ENCODE results near the gene NPNT.

NPNT gene

GRCh38 chr4:105990933-105991332 is 95.7 kb downstream of the NPNT start:
- no peak for DNase-seq (ENCODE audit: low read depth)
- TF ChIP-seq MAX (IDR thresholded peaks at IDR 0.05; ENCODE audit: low read depth, low read length) (no peak), CTCF (IDR thresholded peaks at IDR 0.05; ENCODE audit: low read depth, low read length) (no peak), POLR2A (IDR thresholded peaks at IDR 0.05; ENCODE audit: extremely low read depth, insufficient read length) (no peak), MYC (IDR thresholded peaks at IDR 0.05; ENCODE audit: low read depth, low read length) (no peak)
- no peak overlapping the region for H3K4me3 ChIP-seq (ENCODE audit: low read depth, low read length)

DNA sequence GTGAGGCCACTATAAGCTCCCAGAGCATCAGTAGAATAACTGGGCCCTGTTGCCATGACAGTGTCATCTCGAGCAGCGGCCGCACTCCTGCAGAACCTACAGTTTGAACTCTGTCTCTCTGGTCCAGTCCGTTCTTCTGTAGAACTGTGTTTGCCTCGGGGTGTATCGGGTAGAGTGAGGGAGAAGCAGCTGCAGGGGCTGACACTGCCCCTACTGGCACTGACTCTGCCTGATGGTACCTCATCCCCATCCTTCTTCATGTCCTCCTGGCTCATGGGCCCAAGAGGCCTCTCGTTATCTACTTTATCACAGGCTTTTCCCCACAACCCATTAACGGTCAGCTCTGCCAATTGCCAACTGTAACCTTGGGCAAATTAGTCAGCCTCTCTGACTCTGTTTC is 96.5 kb downstream of the NPNT start:
- no peak for TF ChIP-seq CTCF (IDR thresholded peaks at IDR 0.05; ENCODE audit: low read depth, low read length)
- TF ChIP-seq MYC (IDR thresholded peaks at IDR 0.05; ENCODE audit: low read depth, low read length): no peak
- no peak for TF ChIP-seq MAX (IDR thresholded peaks at IDR 0.05; ENCODE audit: low read depth, low read length)
- no peak for TF ChIP-seq POLR2A (IDR thresholded peaks at IDR 0.05; ENCODE audit: extremely low read depth, insufficient read length)
- DNase-seq (ENCODE audit: low read depth): no peak
- no peak overlapping the region for H3K4me3 ChIP-seq (ENCODE audit: low read depth, low read length)

- TF ChIP-seq MYC (IDR thresholded peaks at IDR 0.05; ENCODE audit: low read depth, low read length) (no peak), CTCF (IDR thresholded peaks at IDR 0.05; ENCODE audit: low read depth, low read length) (no peak)
- no peak for DNase-seq (ENCODE audit: low read depth)
- H3K4me3 ChIP-seq (ENCODE audit: low read depth, low read length): no peak overlapping the region
Measured at GRCh38 chr4:105992641-105993305, 97.5 kb downstream of the NPNT start.

- DNase-seq (ENCODE audit: low read depth): no peak
- TF ChIP-seq CTCF (IDR thresholded peaks at IDR 0.05; ENCODE audit: low read depth, low read length): no peak
- no peak for TF ChIP-seq MAX (IDR thresholded peaks at IDR 0.05; ENCODE audit: low read depth, low read length)
- no peak for TF ChIP-seq POLR2A (IDR thresholded peaks at IDR 0.05; ENCODE audit: extremely low read depth, insufficient read length)
- no peak for TF ChIP-seq MYC (IDR thresholded peaks at IDR 0.05; ENCODE audit: low read depth, low read length)
- no peak overlapping the region for H3K4me3 ChIP-seq (ENCODE audit: low read depth, low read length)
Measured at GRCh38 chr4:105994061-105994460, 98.8 kb downstream of the NPNT start.

DNA sequence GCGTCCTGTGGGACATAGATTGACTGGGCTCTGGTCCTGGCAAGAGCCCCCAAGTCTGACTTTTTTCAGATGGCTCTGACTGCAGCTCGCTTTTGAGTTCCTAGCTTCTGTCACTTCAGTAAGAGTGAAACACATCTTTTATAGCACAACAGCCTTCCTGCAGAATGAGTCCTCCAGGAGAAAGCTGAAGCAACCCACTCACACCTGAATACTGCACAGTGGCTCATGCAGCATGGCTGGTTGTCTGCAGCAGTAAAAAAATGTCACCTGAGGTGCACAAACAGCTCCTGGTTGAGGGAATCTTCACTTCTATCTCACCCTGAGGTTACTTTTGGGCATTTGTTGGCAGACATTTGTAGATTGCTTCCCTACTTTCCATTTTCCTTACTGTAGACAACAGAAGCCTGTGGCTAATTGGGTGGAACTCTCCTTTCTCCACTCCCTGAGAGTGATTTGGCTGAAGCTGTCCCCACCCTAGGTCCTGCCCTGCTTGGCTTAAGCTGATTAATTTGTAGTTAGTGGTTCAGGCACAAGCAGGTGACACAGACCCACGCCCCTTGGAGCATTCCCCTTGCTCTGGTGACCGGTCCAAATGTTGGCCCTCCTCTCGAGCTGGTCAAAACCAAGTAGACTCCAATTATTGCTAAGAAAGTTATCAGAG is 99.7 kb downstream of the NPNT start:
- H3K4me3 ChIP-seq (ENCODE audit: low read depth, low read length): no peak overlapping the region
- no peak for TF ChIP-seq MAX (IDR thresholded peaks at IDR 0.05; ENCODE audit: low read depth, low read length)
- no peak for TF ChIP-seq POLR2A (IDR thresholded peaks at IDR 0.05; ENCODE audit: extremely low read depth, insufficient read length)
- TF ChIP-seq CTCF (IDR thresholded peaks at IDR 0.05; ENCODE audit: low read depth, low read length): no peak
- TF ChIP-seq MYC (IDR thresholded peaks at IDR 0.05; ENCODE audit: low read depth, low read length): no peak
- DNase-seq (ENCODE audit: low read depth): no peak

Measured in NB4 (cell line).